Mesenchymal stem cell (in vitro differentiated cells and primary cell): ENCODE measurements around the gene WIF1.
A peak's percentile ranks its signal among the peaks of the same experiment; 100 is the strongest.

Experiments used
- DNase-seq: peaks from one replicate; pipeline ENCODE4 v3.0.0-alpha.2; 2013
- H2AFZ ChIP-seq: one replicate; pipeline ENCODE4 v1.6.1; 2013; ENCODE audit warnings: low read depth, mild to moderate bottlenecking, control low read depth, inconsistent platforms, low read length, moderate library complexity
- H2AK5ac ChIP-seq: 2 replicates; pipeline ENCODE4 v1.6.1; 2013; ENCODE audit warnings: low read length, moderate library complexity, mild to moderate bottlenecking, inconsistent platforms; ENCODE audit not compliant: severe bottlenecking
- H2BK120ac ChIP-seq: one replicate; pipeline ENCODE4 v1.6.1; 2013; ENCODE audit warnings: low read depth, mild to moderate bottlenecking, inconsistent platforms, low read length, moderate library complexity
- H2BK12ac ChIP-seq, 2 experiments: one replicate each; pipeline ENCODE4 v1.6.1; 2013; ENCODE audit warnings: inconsistent platforms in 2 of 2, low read length in 2 of 2, mild to moderate bottlenecking in 2 of 2, moderate library complexity in 2 of 2, control low read depth in 1 of 2
- H2BK15ac ChIP-seq: one replicate; pipeline ENCODE4 v1.6.1; 2013; ENCODE audit warnings: mild to moderate bottlenecking, low read depth, inconsistent platforms; ENCODE audit not compliant: poor library complexity, severe bottlenecking
- H2BK5ac ChIP-seq: 2 replicates; pipeline ENCODE4 v1.6.1; 2013; ENCODE audit warnings: low read depth, mild to moderate bottlenecking, low read length, control low read depth, inconsistent platforms; ENCODE audit not compliant: poor library complexity, severe bottlenecking
- H3K14ac ChIP-seq, 2 experiments: one replicate each; pipeline ENCODE4 v1.6.1; 2013; ENCODE audit warnings: inconsistent platforms in 2 of 2, low read length in 2 of 2, control low read depth in 1 of 2, mild to moderate bottlenecking in 1 of 2, moderate library complexity in 1 of 2
- H3K18ac ChIP-seq, 2 experiments: one replicate each; pipeline ENCODE4 v1.6.1; 2013; ENCODE audit warnings: inconsistent platforms in 2 of 2, low read length in 2 of 2, control low read depth in 1 of 2, low read depth in 1 of 2, mild to moderate bottlenecking in 1 of 2
- H3K23ac ChIP-seq, 2 experiments: one replicate each; pipeline ENCODE4 v1.6.1; 2013; ENCODE audit warnings: inconsistent platforms in 2 of 2, low read length in 2 of 2, mild to moderate bottlenecking in 2 of 2, moderate library complexity in 2 of 2, control low read depth in 1 of 2
- H3K27ac ChIP-seq: 2 replicates; pipeline ENCODE4 v1.5.1; 2013; ENCODE audit warnings: mild to moderate bottlenecking, moderate library complexity, low read length, control low read depth, inconsistent platforms; ENCODE audit not compliant: poor library complexity, severe bottlenecking
- H3K27me3 ChIP-seq, 2 experiments: 2 replicates each; pipeline versions ENCODE4 v1.6.1 to v1.7.0; 2013; ENCODE audit warnings: low read length in 2 of 2, mild to moderate bottlenecking in 2 of 2, moderate library complexity in 2 of 2, control low read depth in 1 of 2, inconsistent platforms in 1 of 2; ENCODE audit not compliant: control insufficient read depth in 1 of 2, insufficient read depth in 1 of 2
- H3K36me3 ChIP-seq, 2 experiments: 2 replicates each; pipeline versions ENCODE4 v1.6.1 to v1.7.0; 2013; ENCODE audit warnings: low read length in 2 of 2, control low read depth in 1 of 2, inconsistent platforms in 1 of 2, low read depth in 1 of 2, mild to moderate bottlenecking in 1 of 2; ENCODE audit not compliant: insufficient read depth in 2 of 2, control insufficient read depth in 1 of 2
- H3K4ac ChIP-seq, 2 experiments: one replicate each; pipeline ENCODE4 v1.6.1; 2013; ENCODE audit warnings: inconsistent platforms in 2 of 2, low read length in 2 of 2, mild to moderate bottlenecking in 2 of 2, moderate library complexity in 2 of 2, control low read depth in 1 of 2, low read depth in 1 of 2
- H3K4me1 ChIP-seq: 2 replicates; pipeline ENCODE4 v1.6.1; 2013; ENCODE audit warnings: low read depth, low read length, control low read depth; ENCODE audit not compliant: control insufficient read depth, insufficient read depth
- H3K4me2 ChIP-seq: 2 replicates; pipeline ENCODE4 v1.6.1; 2013; ENCODE audit warnings: low read length, mild to moderate bottlenecking, inconsistent platforms; ENCODE audit not compliant: poor library complexity, severe bottlenecking
- H3K4me3 ChIP-seq, 2 experiments: 2 replicates each; pipeline versions ENCODE4 v1.5.1 to v1.7.0; 2013; ENCODE audit warnings: low read length in 2 of 2, mild to moderate bottlenecking in 2 of 2, control low read depth in 1 of 2, low read depth in 1 of 2; ENCODE audit not compliant: insufficient read depth in 1 of 2
- H3K79me1 ChIP-seq: replicated peaks from 2 replicates; pipeline ENCODE4 v1.6.1; 2013; ENCODE audit warnings: mild to moderate bottlenecking, control low read depth, low read length, inconsistent platforms; ENCODE audit not compliant: poor library complexity, severe bottlenecking
- H3K9ac ChIP-seq: 2 replicates; pipeline ENCODE4 v1.7.0; 2013; ENCODE audit warnings: mild to moderate bottlenecking, low read length, moderate library complexity
- H3K9me3 ChIP-seq: 2 replicates; pipeline ENCODE4 v1.7.0; 2013; ENCODE audit warnings: mild to moderate bottlenecking, low read length; ENCODE audit not compliant: control insufficient read depth
- H4K8ac ChIP-seq: one replicate; pipeline ENCODE4 v1.6.1; 2013; ENCODE audit warnings: inconsistent platforms, mild to moderate bottlenecking, low read length, moderate library complexity
- H4K91ac ChIP-seq: one replicate; pipeline ENCODE4 v1.6.1; 2013; ENCODE audit warnings: mild to moderate bottlenecking, low read length, inconsistent platforms
- WGBS: methylation state at CpG from one replicate; pipeline ENCODE4 v1.1.7; 2013; ENCODE audit warnings: mixed read lengths; 5-methylcytosine and 5-hydroxymethylcytosine counted together

WIF1 gene

DNA sequence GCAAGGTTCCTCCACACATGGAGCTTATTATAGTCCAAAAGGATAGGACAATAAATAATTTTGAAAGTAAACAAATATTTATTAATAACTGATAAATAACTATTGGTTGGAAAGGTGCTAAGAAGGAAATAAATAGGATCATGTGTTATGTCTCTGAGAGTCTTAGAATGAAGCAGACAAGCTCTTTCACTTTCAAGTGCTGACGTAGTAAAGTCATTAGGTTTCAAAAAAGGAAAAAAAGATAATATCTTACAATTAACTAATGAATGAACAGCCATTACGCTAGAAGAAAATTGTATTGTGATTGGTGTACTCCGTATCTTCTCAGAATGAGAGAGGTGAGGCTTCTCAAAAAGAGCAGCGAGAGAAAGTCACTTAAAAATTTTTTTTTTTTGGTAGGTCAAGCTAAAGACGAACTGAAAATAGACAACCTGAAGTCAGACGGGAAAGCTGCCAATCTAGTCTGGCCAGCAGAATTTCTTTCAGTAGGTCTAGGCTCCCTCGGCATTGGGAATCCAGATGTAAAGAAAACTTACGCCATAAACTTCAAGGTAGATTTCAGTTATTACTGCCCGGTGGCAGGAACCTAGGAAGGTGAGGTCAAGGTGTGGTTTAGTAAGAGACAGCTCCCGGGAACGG, 47.7 kb upstream of the WIF1 start:
- H3K27me3 ChIP-seq = peaks cover 0 to 7% of the 10 kb centered on the region in 2 experiments

DNA sequence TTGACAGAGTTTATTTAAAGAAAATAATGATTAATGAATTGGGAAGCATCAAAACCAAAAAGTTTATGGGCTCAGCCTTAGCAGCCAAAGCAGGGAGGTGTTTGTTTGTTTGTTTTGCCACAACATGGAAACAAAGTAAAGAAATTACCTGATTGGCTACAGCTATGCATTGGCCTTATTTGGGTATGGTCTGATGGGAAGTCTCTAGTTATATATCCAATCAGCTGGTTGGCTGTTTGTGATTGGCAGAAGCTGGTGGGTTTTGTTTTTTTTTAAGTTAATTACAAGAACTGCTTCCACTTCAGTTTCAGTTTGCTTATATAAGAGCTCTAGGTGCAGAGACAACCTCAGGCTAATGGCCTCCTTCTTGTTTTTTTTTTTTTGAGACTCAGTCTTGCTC, 43.7 kb upstream of the WIF1 start:
- no peak overlapping the region for H2BK5ac ChIP-seq
- H3K4me2 ChIP-seq = no peak overlapping the region
- H3K18ac ChIP-seq = no peak overlapping the region
- no peak overlapping the region for H2BK12ac ChIP-seq
- H4K8ac ChIP-seq = no peak overlapping the region
- H3K4ac ChIP-seq = no peak overlapping the region
- no peak overlapping the region for H3K27ac ChIP-seq
- no peak for DNase-seq
- no peak overlapping the region for H3K4me3 ChIP-seq
- peaks cover 3% of the 10 kb centered on the region for H3K4me1 ChIP-seq
- no peak overlapping the region for H2AFZ ChIP-seq
- no peak overlapping the region for H4K91ac ChIP-seq
- H2BK120ac ChIP-seq = no peak overlapping the region
- H3K79me1 ChIP-seq = no peaks in the 10 kb centered on the region
- no peaks in the 10 kb centered on the region for H3K36me3 ChIP-seq
- peaks cover 10 to 37% of the 10 kb centered on the region in 2 experiments for H3K27me3 ChIP-seq
- H3K9ac ChIP-seq = no peak overlapping the region
- no peak overlapping the region for H3K14ac ChIP-seq
- H3K9me3 ChIP-seq = no peaks in the 10 kb centered on the region
- no peak overlapping the region for H3K23ac ChIP-seq
- no peak overlapping the region for H2AK5ac ChIP-seq
- H2BK15ac ChIP-seq = no peak overlapping the region

More for the DNA sequence above, 47.7 kb upstream of the WIF1 start:
- H3K9ac ChIP-seq = peak overlapping the region; percentile 97
- H3K27ac ChIP-seq = peak overlapping the region; percentile 33
- H2BK5ac ChIP-seq = no peak overlapping the region
- no peak overlapping the region for H3K14ac ChIP-seq
- no peaks in the 10 kb centered on the region for H3K9me3 ChIP-seq
- peaks cover 5% of the 10 kb centered on the region for H3K4me1 ChIP-seq
- H4K91ac ChIP-seq = no peak overlapping the region
- no peak overlapping the region for H3K23ac ChIP-seq
- no peaks in the 10 kb centered on the region for H3K79me1 ChIP-seq
- no peak overlapping the region for H2BK12ac ChIP-seq
- peak overlapping the region; percentile 71 for H2BK120ac ChIP-seq
- no peak for DNase-seq
- 43% methylated on average over 10 of the region's 11 CpGs for WGBS
- H3K4me2 ChIP-seq = peak overlapping the region; percentile 81
- H2AFZ ChIP-seq = peak overlapping the region; percentile 97
- H3K18ac ChIP-seq = peak overlapping the region in 1 of 2 experiments; percentile 84
- peak overlapping the region; percentile 99 for H4K8ac ChIP-seq
- peak overlapping the region; percentile 88 to 97 for H3K4me3 ChIP-seq
- H2AK5ac ChIP-seq = no peak overlapping the region
- H3K4ac ChIP-seq = peak overlapping the region in 1 of 2 experiments; percentile 29
- H3K36me3 ChIP-seq = no peaks in the 10 kb centered on the region
- H2BK15ac ChIP-seq = peak overlapping the region; percentile 100

DNA sequence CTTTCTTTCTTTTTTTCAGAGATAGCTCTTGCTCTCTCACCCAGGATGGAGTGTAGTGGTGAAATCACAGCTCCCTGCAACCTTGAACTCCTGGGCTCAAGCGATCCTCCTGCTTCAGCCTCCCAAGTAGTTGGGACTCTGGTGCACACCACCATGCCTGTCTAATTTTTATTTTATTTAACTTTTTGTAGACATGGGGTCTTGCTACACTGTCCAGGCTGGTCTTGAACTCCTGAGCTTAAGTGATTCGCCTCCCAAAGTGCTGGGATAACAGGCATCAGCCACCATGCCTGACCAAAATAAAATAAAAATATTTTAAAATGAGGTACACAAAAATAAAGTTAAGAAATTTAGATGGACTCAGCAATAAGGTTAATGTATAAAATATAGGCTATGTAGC, 43.1 kb upstream of the WIF1 start:
- no peak overlapping the region for H2BK15ac ChIP-seq
- H3K9me3 ChIP-seq = no peaks in the 10 kb centered on the region
- WGBS = 100% methylated on average over 1 of the region's 2 CpGs
- no peak overlapping the region for H3K14ac ChIP-seq
- H3K4me1 ChIP-seq = peaks cover 3% of the 10 kb centered on the region
- H2BK5ac ChIP-seq = no peak overlapping the region
- no peak overlapping the region for H2AFZ ChIP-seq
- H3K4me2 ChIP-seq = no peak overlapping the region
- H3K23ac ChIP-seq = no peak overlapping the region
- no peak overlapping the region for H3K27ac ChIP-seq
- peaks cover 10 to 39% of the 10 kb centered on the region in 2 experiments for H3K27me3 ChIP-seq
- H4K91ac ChIP-seq = no peak overlapping the region
- H3K36me3 ChIP-seq = no peaks in the 10 kb centered on the region
- no peak overlapping the region for H4K8ac ChIP-seq
- H2BK120ac ChIP-seq = no peak overlapping the region
- H2AK5ac ChIP-seq = no peak overlapping the region
- H3K4ac ChIP-seq = no peak overlapping the region
- H3K9ac ChIP-seq = no peak overlapping the region
- no peak overlapping the region for H3K4me3 ChIP-seq
- H3K18ac ChIP-seq = no peak overlapping the region
- no peak for DNase-seq
- H2BK12ac ChIP-seq = no peak overlapping the region
- no peaks in the 10 kb centered on the region for H3K79me1 ChIP-seq

DNA sequence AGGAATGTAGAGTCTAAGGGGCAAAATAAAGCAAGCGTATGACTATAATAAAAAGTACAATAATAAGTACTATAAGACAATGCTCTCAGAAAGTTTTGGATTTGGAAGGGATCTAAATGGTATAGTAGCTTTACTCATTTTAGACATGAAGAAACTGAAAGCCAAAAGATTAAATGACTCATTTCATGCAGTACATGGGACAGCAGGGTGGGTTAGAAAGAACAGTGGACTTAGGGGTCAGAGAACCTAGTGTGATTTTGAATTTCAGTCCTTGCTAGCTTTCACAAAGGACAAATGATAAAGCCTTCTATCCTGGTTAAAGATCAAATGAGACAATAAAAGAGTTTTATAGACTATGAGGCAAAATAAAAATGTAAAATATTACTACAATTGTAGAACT, 41.5 kb upstream of the WIF1 start:
- Histone ChIP-seq H3K9ac (no peak overlapping the region), H3K14ac (no peak overlapping the region), H3K23ac (no peak overlapping the region), H4K91ac (no peak overlapping the region), H2AK5ac (no peak overlapping the region), H3K27ac (no peak overlapping the region), H3K9me3 (no peaks in the 10 kb centered on the region), H2AFZ (no peak overlapping the region), H3K4ac (no peak overlapping the region), H3K79me1 (no peaks in the 10 kb centered on the region), H2BK15ac (no peak overlapping the region), H3K4me3 (no peak overlapping the region), H3K18ac (no peak overlapping the region), H2BK12ac (no peak overlapping the region), H3K27me3 (peaks cover 10 to 39% of the 10 kb centered on the region in 2 experiments), H2BK5ac (no peak overlapping the region), H4K8ac (no peak overlapping the region), H2BK120ac (no peak overlapping the region), H3K36me3 (no peaks in the 10 kb centered on the region), H3K4me2 (no peak overlapping the region), H3K4me1 (no peaks in the 10 kb centered on the region)
- no CpG with 5 or more reads among the region's 1 CpG for WGBS
- no peak for DNase-seq
